Mucosa of descending colon (tissue), 3 donors: ENCODE measurements around the gene PIK3R5. TPM values are rescaled to one million over a fixed set of nuclear protein-coding genes. Genes with fewer than 3 reads are reported as not detected.

ENCODE experiments used
- ATAC-seq: fragments of 200-7000 bp; cut with Tn5 transposase; one replicate; pipeline ENCODE4 v1.9.1; 2020; ENCODE audit warnings: mild to moderate bottlenecking, moderate library complexity
- DNase-seq, 3 donors: peaks; one replicate each; pipeline ENCODE4 v3.0.0-alpha.2; 2020
- H3K36me3 ChIP-seq: fragments of 200-600 bp; one replicate; pipeline ENCODE4 v1.8.0; 2021; ENCODE audit warnings: low read depth, mild to moderate bottlenecking
- H3K4me1 ChIP-seq: fragments of 200-600 bp; one replicate; pipeline ENCODE4 v1.8.0; 2021; ENCODE audit warnings: low read depth, mild to moderate bottlenecking
- H3K4me3 ChIP-seq: fragments of 200-600 bp; one replicate; pipeline ENCODE4 v1.8.0; 2021; ENCODE audit warnings: mild to moderate bottlenecking
- H3K9me3 ChIP-seq: fragments of 200-600 bp; one replicate; pipeline ENCODE4 v1.8.0; 2021; ENCODE audit warnings: mild to moderate bottlenecking
- intact Hi-C, 2 donors: fragments of 100-400 bp; cut with DNase I in 1 of 2; cut with micrococcal nuclease in 1 of 2; formaldehyde crosslinking; loops; one replicate each; pipeline versions ENCODE4 v1.11.0 to v1.11.1; 2022; cut with DNase I, micrococcal nuclease
- total RNA-seq, 3 donors: library from RNA; stranded (reverse); fragmentation: NEBNext Ultra II Directional in 2 of 3; extraction: Animal tissue kit (Norgen Biotek cat#: 25700) in 2 of 3; gene quantifications; one replicate each; pipeline versions ENCODE4 v1.2.1 to v1.2.4, GENCODE V29; 2021 to 2023
- TF ChIP-seq, protein P1 (sequence below): fragments of 200-600 bp; IDR thresholded peaks from one replicate; pipeline ENCODE4 v1.8.0; 2022; ENCODE audit warnings: antibody characterized with exemption, mild to moderate bottlenecking
- donor health status: DM: no; HTN: no; CAD: no; lungs with moderate emphysema.
- donor health status: DM: no; HTN: no; CAD: no.
- donor health status: DM: no; HTN: yes; CAD: no.

The PIK3R5 gene
- total RNA-seq, 3 donors from 2014 or later = 2.7 to 10.4 (median 6.8) TPM

DNA sequence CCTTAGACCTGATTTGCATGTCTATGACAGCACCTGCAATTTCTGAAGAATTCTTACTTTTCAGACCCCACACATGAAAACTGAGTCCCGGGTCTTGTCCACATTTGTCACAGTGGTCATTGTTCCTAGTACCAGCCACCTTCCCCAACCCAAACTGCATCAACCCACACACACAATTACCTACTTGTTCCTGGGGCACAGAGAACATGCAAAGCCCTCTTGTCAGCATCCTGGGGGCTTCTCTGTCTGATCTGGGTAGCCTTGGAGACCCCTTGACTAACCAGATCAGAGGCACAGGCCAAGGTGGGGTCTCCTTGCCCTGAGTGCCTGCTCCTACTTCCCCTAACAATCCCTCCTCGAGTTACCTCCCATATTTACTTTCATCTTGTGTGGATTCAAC, 61.3 kb downstream of the PIK3R5 start:
- no peak for ATAC-seq
- Histone ChIP-seq H3K4me1 (no peaks in the 10 kb centered on the region), H3K36me3 (no peaks in the 10 kb centered on the region), H3K9me3 (no peaks in the 10 kb centered on the region), H3K4me3 (no peak overlapping the region)
- no peak for DNase-seq
- TF ChIP-seq, protein P1, sequence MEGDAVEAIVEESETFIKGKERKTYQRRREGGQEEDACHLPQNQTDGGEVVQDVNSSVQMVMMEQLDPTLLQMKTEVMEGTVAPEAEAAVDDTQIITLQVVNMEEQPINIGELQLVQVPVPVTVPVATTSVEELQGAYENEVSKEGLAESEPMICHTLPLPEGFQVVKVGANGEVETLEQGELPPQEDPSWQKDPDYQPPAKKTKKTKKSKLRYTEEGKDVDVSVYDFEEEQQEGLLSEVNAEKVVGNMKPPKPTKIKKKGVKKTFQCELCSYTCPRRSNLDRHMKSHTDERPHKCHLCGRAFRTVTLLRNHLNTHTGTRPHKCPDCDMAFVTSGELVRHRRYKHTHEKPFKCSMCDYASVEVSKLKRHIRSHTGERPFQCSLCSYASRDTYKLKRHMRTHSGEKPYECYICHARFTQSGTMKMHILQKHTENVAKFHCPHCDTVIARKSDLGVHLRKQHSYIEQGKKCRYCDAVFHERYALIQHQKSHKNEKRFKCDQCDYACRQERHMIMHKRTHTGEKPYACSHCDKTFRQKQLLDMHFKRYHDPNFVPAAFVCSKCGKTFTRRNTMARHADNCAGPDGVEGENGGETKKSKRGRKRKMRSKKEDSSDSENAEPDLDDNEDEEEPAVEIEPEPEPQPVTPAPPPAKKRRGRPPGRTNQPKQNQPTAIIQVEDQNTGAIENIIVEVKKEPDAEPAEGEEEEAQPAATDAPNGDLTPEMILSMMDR = no peak
- intact Hi-C loops = no loop called here

GRCh38 chr17:8900626-8901585, 64.6 kb downstream of the PIK3R5 start:
- H3K4me3 ChIP-seq = no peak overlapping the region
- no peaks in the 10 kb centered on the region for H3K4me1 ChIP-seq
- ATAC-seq (peak; percentile 19), DNase-seq (peak in 1 of 3 donors; percentile 19)
- H3K36me3 ChIP-seq = no peaks in the 10 kb centered on the region
- no peaks in the 10 kb centered on the region for H3K9me3 ChIP-seq
- TF ChIP-seq, protein P1 = no peak
- intact Hi-C loops = no loop called here

DNA sequence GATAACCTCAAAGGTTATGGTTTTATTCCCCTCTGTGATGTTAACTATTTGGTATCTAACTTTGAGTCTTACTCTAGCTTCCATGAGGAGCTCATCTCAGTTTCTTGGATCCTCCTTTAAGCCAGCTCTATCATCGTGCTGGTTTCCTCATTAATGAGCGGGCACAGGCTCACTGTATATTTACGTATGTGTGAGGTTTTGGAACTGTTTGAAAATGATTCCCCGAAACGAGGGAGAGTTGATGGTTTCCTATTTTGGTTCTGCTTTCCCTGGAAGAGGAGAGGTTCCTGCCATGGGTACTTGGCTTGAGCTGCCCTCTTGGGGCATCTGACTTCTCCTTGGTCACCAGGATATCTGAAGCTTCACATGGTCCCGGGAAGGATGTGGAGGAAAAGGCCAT, 65.3 kb downstream of the PIK3R5 start:
- no peaks in the 10 kb centered on the region for H3K9me3 ChIP-seq
- H3K4me3 ChIP-seq = no peak overlapping the region
- ATAC-seq (no peak), DNase-seq (no peak)
- no peaks in the 10 kb centered on the region for H3K4me1 ChIP-seq
- no peaks in the 10 kb centered on the region for H3K36me3 ChIP-seq
- TF ChIP-seq, protein P1 = no peak
- intact Hi-C loops = no loop called here

GRCh38 chr17:8898636-8899035, 66.9 kb downstream of the PIK3R5 start:
- intact Hi-C loops = no loop called here
- no peaks in the 10 kb centered on the region for H3K9me3 ChIP-seq
- H3K36me3 ChIP-seq = no peaks in the 10 kb centered on the region

GRCh38 chr17:8898126-8898525, 67.4 kb downstream of the PIK3R5 start:
- Histone ChIP-seq H3K36me3 (no peaks in the 10 kb centered on the region), H3K9me3 (no peaks in the 10 kb centered on the region), H3K4me3 (no peak overlapping the region), H3K4me1 (no peaks in the 10 kb centered on the region)
- DNase-seq (no peak), ATAC-seq (no peak)
- intact Hi-C loops = no loop called here
- TF ChIP-seq, protein P1 = no peak

More at GRCh38 chr17:8898636-8899035, 66.9 kb downstream of the PIK3R5 start:
- Histone ChIP-seq H3K4me3 (no peak overlapping the region), H3K4me1 (no peaks in the 10 kb centered on the region)
- TF ChIP-seq, protein P1 = no peak
- ATAC-seq = no peak
- no peak for DNase-seq
